Thoracic aorta (tissue), 2 donors: Measurements from ENCODE around the gene EIF4E. TPM values are rescaled to one million over a fixed set of nuclear protein-coding genes. Genes with fewer than 3 reads are reported as not detected.
A peak's percentile ranks its signal among the peaks of the same experiment; 100 is the strongest.
"Not testable (repeated sequence)": the region's sequence is repeated elsewhere in the genome, so short reads cannot be mapped to it uniquely, and the experiment has no call there.

Experiments
- ATAC-seq: fragments of 150-250 bp; one replicate; pipeline ENCODE4 v1.8.0; 2017; ENCODE audit warnings: low read depth; ENCODE audit not compliant: insufficient number of reproducible peaks, low FRiP score
- DNase-seq: peaks from one replicate; pipeline ENCODE4 v3.0.0-alpha.2; 2020; ENCODE audit warnings: low spot score
- H3K27ac ChIP-seq, 2 donors: fragments of 200-600 bp; sonication (generic); 1 replicate in 1 of 2; 2 replicates in 1 of 2; pipeline ENCODE4 v1.5.1; 2016; ENCODE audit warnings: mild to moderate bottlenecking in 2 of 2, moderate library complexity in 2 of 2
- H3K27me3 ChIP-seq: fragments of 200-600 bp; sonication (generic); replicated peaks from 2 replicates; pipeline ENCODE4 v1.6.0; 2016; ENCODE audit warnings: mild to moderate bottlenecking; ENCODE audit not compliant: insufficient read depth
- H3K36me3 ChIP-seq: fragments of 200-600 bp; sonication (generic); one replicate; pipeline ENCODE4 v1.5.1; 2016
- H3K4me1 ChIP-seq, 2 donors: fragments of 200-600 bp; sonication (generic); 1 replicate in 1 of 2; 2 replicates in 1 of 2; pipeline versions ENCODE4 v1.5.1 to v1.6.0; 2016; ENCODE audit warnings: low read depth in 2 of 2, mild to moderate bottlenecking in 1 of 2; ENCODE audit not compliant: control insufficient read depth in 1 of 2
- H3K4me3 ChIP-seq: fragments of 200-600 bp; sonication (generic); 2 replicates; pipeline ENCODE4 v1.5.1; 2016; ENCODE audit warnings: mild to moderate bottlenecking
- H3K9me3 ChIP-seq: fragments of 200-600 bp; sonication (generic); 2 replicates; pipeline ENCODE4 v1.5.1; 2016
- total RNA-seq, 2 donors: library from RNA; depleted of rRNA; stranded (reverse); fragments of >200 nt; gene quantifications; one replicate each; pipeline versions ENCODE4 v1.1.0 to v1.2.3, GENCODE V29; 2016
- TF ChIP-seq, protein P1 (sequence below): fragments of 200-600 bp; sonication (generic); IDR thresholded peaks from one replicate; pipeline ENCODE4 v1.5.1; 2019; ENCODE audit warnings: antibody characterized with exemption

EIF4E gene
- total RNA-seq, 2 donors from 2014 or later, result 108 to 111 TPM

DNA sequence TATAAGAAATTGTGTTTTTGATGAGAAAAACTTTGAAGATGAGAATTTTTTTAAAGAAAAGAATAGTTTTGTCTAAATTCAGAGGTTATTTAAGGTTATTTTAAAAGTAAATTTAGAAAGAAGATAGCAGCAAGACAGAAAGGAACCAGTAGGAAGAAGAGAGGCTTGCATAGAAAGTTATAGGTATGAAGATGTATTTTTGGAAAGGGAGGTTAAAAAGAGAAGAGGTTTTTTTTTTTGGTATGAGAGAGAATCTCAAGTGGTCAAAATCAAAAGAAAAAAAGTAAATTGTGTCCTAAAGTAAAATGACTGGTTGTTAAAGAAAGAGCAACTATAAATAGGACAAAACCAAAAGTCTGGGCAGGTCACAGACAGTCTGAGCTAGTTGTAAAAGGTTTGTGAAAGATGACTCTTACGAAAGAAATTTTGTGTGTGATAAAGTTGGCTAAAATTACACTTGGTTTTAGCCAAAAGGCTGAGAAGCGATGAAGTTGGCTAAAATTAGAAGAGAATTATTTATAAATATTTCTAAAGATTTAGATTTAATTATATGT lies 16.4 kb upstream of the EIF4E start:
- Histone ChIP-seq H3K27ac (peak overlapping the region; percentile 74 to 75), H3K36me3 (no peaks in the 10 kb centered on the region), H3K9me3 (no peaks in the 10 kb centered on the region), H3K27me3 (no peaks in the 10 kb centered on the region), H3K4me1 (peaks cover 8 to 20% of the 10 kb centered on the region in 2 donors), H3K4me3 (peak overlapping the region; percentile 20)
- TF ChIP-seq, protein P1, sequence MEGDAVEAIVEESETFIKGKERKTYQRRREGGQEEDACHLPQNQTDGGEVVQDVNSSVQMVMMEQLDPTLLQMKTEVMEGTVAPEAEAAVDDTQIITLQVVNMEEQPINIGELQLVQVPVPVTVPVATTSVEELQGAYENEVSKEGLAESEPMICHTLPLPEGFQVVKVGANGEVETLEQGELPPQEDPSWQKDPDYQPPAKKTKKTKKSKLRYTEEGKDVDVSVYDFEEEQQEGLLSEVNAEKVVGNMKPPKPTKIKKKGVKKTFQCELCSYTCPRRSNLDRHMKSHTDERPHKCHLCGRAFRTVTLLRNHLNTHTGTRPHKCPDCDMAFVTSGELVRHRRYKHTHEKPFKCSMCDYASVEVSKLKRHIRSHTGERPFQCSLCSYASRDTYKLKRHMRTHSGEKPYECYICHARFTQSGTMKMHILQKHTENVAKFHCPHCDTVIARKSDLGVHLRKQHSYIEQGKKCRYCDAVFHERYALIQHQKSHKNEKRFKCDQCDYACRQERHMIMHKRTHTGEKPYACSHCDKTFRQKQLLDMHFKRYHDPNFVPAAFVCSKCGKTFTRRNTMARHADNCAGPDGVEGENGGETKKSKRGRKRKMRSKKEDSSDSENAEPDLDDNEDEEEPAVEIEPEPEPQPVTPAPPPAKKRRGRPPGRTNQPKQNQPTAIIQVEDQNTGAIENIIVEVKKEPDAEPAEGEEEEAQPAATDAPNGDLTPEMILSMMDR, result no peak
- ATAC-seq, result peak; percentile 72
- no peak for DNase-seq

DNA sequence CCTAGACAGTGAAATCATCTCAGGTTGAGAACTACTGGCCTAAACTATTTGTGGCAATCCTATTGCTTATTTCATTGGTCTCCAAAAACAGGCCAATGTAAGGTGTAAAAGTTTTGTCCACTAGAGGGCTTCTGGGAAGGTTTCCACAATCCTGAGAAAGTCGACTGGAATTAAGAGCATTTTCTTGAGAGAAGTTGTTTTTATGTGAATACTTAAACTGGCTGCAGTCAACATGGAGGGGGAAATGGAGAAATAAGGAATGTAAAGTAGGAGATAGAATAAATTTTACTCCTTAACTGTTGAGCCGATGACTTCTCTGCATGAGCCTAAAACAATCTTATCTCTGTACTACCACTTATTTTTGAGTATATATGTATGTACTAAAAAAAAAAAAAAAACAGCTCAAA lies 11.0 kb upstream of the EIF4E start:
- TF ChIP-seq, protein P1, result peak; percentile 75
- H3K27me3 ChIP-seq, result no peaks in the 10 kb centered on the region
- ATAC-seq (no peak), DNase-seq (no peak)
- no peaks in the 10 kb centered on the region for H3K9me3 ChIP-seq
- no peak overlapping the region for H3K4me3 ChIP-seq
- H3K27ac ChIP-seq, result peak overlapping the region in 1 of 2 donors; percentile 64
- peaks cover 8% of the 10 kb centered on the region in 2 donors for H3K4me1 ChIP-seq
- no peaks in the 10 kb centered on the region for H3K36me3 ChIP-seq

DNA sequence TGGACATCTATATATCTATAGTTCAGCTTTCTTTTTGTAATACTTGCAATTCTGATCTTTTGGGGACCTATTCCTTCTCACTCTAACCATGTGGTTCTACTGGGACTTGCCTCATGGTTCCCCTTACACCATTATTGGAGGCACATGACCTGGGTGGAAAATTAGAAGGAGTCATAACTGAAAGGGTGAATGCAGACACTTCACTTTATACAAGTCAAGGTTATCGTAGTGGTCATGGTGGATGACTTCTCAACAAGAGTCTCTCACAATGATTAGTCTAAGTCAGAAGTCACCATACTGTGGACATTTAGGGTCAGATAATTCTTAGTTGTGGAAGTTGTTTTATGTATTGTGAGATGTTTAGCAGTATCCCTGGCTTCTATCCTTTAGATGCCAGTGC lies 10.5 kb upstream of the EIF4E start:
- H3K27ac ChIP-seq, result peak overlapping the region in 1 of 2 donors; percentile 64
- no peaks in the 10 kb centered on the region for H3K27me3 ChIP-seq
- H3K4me1 ChIP-seq, result peaks cover 3 to 4% of the 10 kb centered on the region in 2 donors
- TF ChIP-seq, protein P1, result no peak
- no peak for ATAC-seq
- H3K36me3 ChIP-seq, result no peaks in the 10 kb centered on the region
- H3K9me3 ChIP-seq, result no peaks in the 10 kb centered on the region
- H3K4me3 ChIP-seq, result no peak overlapping the region
- no peak for DNase-seq

DNA sequence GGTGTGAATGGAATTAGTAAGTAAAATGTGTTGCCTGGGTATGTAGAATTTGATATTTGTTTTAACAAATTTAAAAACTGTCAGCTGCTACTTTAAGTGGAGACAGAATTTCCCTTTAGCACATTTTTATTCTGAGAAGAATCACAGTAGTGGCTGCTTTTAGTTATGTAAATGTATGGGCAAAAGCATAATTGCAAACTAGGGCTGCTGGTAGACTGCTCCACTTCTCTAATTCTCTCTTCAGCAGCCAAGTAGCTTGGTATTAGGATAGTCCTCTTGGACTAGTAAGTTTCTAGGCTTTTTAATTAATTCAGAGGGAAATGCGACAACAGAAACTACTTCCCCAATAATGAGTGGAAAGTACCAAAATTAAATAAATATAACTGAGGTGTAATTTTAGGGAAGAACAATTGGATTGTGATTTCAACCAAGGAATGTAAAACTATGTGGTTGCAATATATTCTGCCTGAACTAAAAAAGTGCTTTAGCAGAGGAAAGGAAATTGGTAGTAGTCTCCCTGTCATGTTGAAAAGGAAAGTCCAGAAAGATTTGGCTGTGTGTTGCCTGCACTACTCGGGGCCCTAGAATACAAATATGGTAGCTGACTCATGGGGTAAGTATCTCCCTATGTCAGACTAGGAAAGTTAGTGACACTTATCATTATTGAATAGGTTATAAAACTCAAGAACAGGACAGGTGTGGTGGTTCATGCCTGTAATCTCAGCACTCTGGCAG lies 9.2 kb upstream of the EIF4E start:
- Histone ChIP-seq H3K36me3 (no peaks in the 10 kb centered on the region), H3K4me1 (peaks cover 0 to 4% of the 10 kb centered on the region in 2 donors), H3K27me3 (no peaks in the 10 kb centered on the region), H3K4me3 (no peak overlapping the region), H3K9me3 (no peaks in the 10 kb centered on the region), H3K27ac (peak overlapping the region; percentile 42 to 64)
- no peak for ATAC-seq
- DNase-seq, result no peak
- TF ChIP-seq, protein P1, result no peak

DNA sequence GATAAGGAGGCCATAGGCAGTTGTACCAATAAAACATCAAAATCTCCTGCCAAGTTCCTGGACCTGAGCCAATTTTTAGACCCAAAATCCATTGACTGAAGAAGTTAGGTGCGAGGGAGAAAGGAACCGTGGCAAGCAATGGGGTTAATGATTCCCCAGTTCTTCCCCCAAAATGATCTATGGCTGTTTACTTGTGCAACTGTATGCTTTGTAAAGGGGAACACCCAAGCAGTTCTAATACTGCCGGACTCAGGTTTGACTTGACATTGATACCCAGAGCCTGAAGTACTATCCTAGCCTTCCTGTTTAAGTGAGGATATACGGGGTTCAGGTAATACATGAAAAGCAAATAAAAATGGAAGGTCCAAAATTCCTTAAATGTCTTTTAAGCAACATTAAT lies 6.7 kb upstream of the EIF4E start:
- ATAC-seq, result no peak
- peaks cover 0 to 4% of the 10 kb centered on the region in 2 donors for H3K4me1 ChIP-seq
- H3K9me3 ChIP-seq, result no peaks in the 10 kb centered on the region
- TF ChIP-seq, protein P1, result no peak
- H3K27ac ChIP-seq, result no peak overlapping the region
- no peak overlapping the region for H3K4me3 ChIP-seq
- no peaks in the 10 kb centered on the region for H3K36me3 ChIP-seq
- no peaks in the 10 kb centered on the region for H3K27me3 ChIP-seq
- DNase-seq, result no peak

DNA sequence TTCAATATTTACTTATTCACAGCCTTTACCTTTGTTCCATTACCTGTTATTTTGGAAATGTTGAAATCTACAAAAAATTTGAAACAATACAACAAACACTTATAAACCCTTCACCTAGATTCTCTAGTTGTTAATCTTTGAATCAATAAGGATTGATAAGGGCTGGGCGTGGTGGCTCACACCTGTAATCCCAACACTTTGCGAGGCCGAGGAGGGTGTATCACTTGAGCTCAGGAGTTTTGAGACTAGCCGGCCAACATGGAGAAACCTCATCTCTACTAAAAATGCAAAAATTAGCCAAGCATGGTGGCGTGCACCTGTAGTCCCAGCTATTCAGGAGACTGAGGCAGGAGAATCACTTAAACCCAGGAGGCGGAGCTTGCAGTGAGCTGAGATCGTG lies 5.9 kb upstream of the EIF4E start:
- H3K4me3 ChIP-seq, ATAC-seq: not testable (repeated sequence)

More for the DNA sequence above, 5.9 kb upstream of the EIF4E start:
- H3K36me3 ChIP-seq, H3K9me3 ChIP-seq, H3K4me1 ChIP-seq, H3K27me3 ChIP-seq, H3K27ac ChIP-seq, DNase-seq: not testable (repeated sequence)
